GM23248 (cell line): ENCODE measurements around the gene SND1. TPM values are rescaled to one million over a fixed set of nuclear protein-coding genes. Genes with fewer than 3 reads are reported as not detected.

Source experiments
- DNase-seq: peaks from one replicate; pipeline ENCODE4 v3.0.0-alpha.2; 2015
- H2AFZ ChIP-seq: fragments of 200-600 bp; sonication (generic); 2 replicates; pipeline ENCODE4 v1.6.1; 2016; ENCODE audit warnings: antibody characterized with exemption
- H3F3A ChIP-seq: fragments of 200-600 bp; sonication (generic); 2 replicates; pipeline ENCODE4 v1.6.1; 2016; ENCODE audit warnings: mild to moderate bottlenecking, antibody characterized with exemption, mixed run types; ENCODE audit not compliant: insufficient read depth
- H3K27ac ChIP-seq: fragments of 200-600 bp; sonication (generic); 2 replicates; pipeline ENCODE4 v1.5.1; 2016; ENCODE audit warnings: mild to moderate bottlenecking
- H3K27me3 ChIP-seq: fragments of 200-600 bp; sonication (generic); replicated peaks from 2 replicates; pipeline ENCODE4 v1.6.1; 2016; ENCODE audit warnings: mild to moderate bottlenecking; ENCODE audit not compliant: insufficient read depth
- H3K36me3 ChIP-seq: fragments of 200-600 bp; sonication (generic); 2 replicates; pipeline ENCODE4 v1.6.1; 2016; ENCODE audit warnings: low read depth, mild to moderate bottlenecking
- H3K4me1 ChIP-seq: fragments of 200-600 bp; sonication (generic); 2 replicates; pipeline ENCODE4 v1.6.1; 2016; ENCODE audit warnings: mild to moderate bottlenecking; ENCODE audit not compliant: insufficient read depth
- H3K4me2 ChIP-seq: fragments of 200-600 bp; sonication (generic); one replicate; pipeline ENCODE4 v1.6.1; 2016; ENCODE audit warnings: mild to moderate bottlenecking; ENCODE audit not compliant: unreplicated experiment
- H3K4me3 ChIP-seq: fragments of 200-600 bp; sonication (generic); 2 replicates; pipeline ENCODE4 v1.5.1; 2016; ENCODE audit warnings: mild to moderate bottlenecking
- H3K79me2 ChIP-seq: fragments of 200-600 bp; sonication (generic); 2 replicates; pipeline ENCODE4 v1.6.1; 2016; ENCODE audit warnings: mild to moderate bottlenecking; ENCODE audit not compliant: insufficient read depth
- H3K9ac ChIP-seq: fragments of 200-600 bp; sonication (generic); 2 replicates; pipeline ENCODE4 v1.6.1; 2016; ENCODE audit warnings: mild to moderate bottlenecking
- H3K9me2 ChIP-seq: fragments of 200-600 bp; sonication (generic); 2 replicates; pipeline ENCODE4 v1.6.1; 2016; ENCODE audit warnings: mixed run types, mild to moderate bottlenecking, moderate library complexity; ENCODE audit not compliant: insufficient read depth
- H3K9me3 ChIP-seq: fragments of 200-600 bp; sonication (generic); one replicate; pipeline ENCODE4 v1.6.1; 2017; ENCODE audit warnings: low read depth
- H4K20me1 ChIP-seq: fragments of 200-600 bp; sonication (generic); 2 replicates; pipeline ENCODE4 v1.6.0; 2016; ENCODE audit not compliant: insufficient read depth
- EZH2 ChIP-seq: fragments of 200-600 bp; sonication (generic); IDR thresholded peaks from 2 replicates; pipeline ENCODE4 v1.6.1; 2018; ENCODE audit warnings: antibody characterized with exemption, mild to moderate bottlenecking; ENCODE audit not compliant: insufficient read depth, poor library complexity, severe bottlenecking
- EZH2phosphoT487 ChIP-seq: fragments of 200-600 bp; sonication (generic); IDR thresholded peaks from 2 replicates; pipeline ENCODE4 v1.6.1; 2018; ENCODE audit warnings: antibody characterized with exemption, moderate library complexity, mild to moderate bottlenecking, low read depth; ENCODE audit not compliant: insufficient read depth
- WGBS, 2 experiments: methylation state at CpG; one replicate each; pipeline ENCODE4 v1.1.6; 2015 to 2017; ENCODE audit warnings: low lambda C conversion rate in 2 of 2, low coverage in 1 of 2; ENCODE audit errors: missing lambda C conversion rate in 2 of 2; 5-methylcytosine and 5-hydroxymethylcytosine counted together
- in situ Hi-C: fragments of 300-500 bp; cut with MboI; formaldehyde crosslinking; loops from 2 replicates; pipeline ENCODE4 v1.15.0; 2020
- polyA plus RNA-seq: library from polyadenylated mRNA; unstranded; fragments of >200 nt; fragmentation: Nextera tagmentation; extraction: Ambion mirVana; gene quantifications from 2 replicates; pipeline ENCODE4 v1.2.1, GENCODE V29; 2016
- total RNA-seq: library from RNA; depleted of rRNA; stranded (reverse); fragments of >200 nt; shearing (Covaris generic); gene quantifications from 2 replicates; pipeline ENCODE4 v1.2.3, GENCODE V29; 2014

The SND1 gene
- total and polyA plus RNA-seq, 2 experiments from 2014 or later: 128 to 184 TPM

DNA sequence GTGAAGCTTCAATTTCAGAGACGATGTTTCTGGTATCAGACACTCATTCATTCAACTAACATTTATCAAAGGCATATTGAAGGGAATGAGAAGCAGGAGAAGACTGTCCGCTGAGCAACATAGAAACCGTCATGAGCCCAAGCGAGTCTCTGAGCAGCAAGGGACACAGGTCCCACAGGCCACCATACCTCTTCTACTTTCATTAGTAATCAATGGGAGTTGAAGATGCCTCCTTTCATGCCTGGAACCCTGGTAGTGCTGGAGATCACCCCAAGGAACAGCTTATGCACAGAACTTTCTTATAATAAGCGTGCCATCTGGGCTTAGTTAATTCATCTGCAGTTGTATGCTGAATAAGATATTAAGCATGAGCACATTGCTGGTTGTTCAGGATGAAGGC lies 35.3 kb upstream of the SND1 start:
- in situ Hi-C loops: no loop called here
- Histone ChIP-seq H3K4me2 (no peak overlapping the region), H3K27ac (no peak overlapping the region), H3K4me1 (no peaks in the 10 kb centered on the region), H3K79me2 (no peaks in the 10 kb centered on the region), H3K9me2 (no peaks in the 10 kb centered on the region), H3K4me3 (no peak overlapping the region), H2AFZ (no peak overlapping the region), H3K27me3 (peaks cover 68% of the 10 kb centered on the region), H3K36me3 (no peaks in the 10 kb centered on the region), H3K9me3 (no peaks in the 10 kb centered on the region), H4K20me1 (no peaks in the 10 kb centered on the region), H3K9ac (no peak overlapping the region), H3F3A (no peaks in the 10 kb centered on the region)
- 38 to 46% methylated on average over 5 of the region's 5 CpGs for WGBS, 2 experiments
- no peak for DNase-seq
- TF ChIP-seq EZH2 (no peak), EZH2phosphoT487 (no peak)

- H3F3A ChIP-seq: no peaks in the 10 kb centered on the region
- no peaks in the 10 kb centered on the region for H3K36me3 ChIP-seq
- H3K9me3 ChIP-seq: no peaks in the 10 kb centered on the region
- H3K9ac ChIP-seq: no peak within 1 kb of the TSS
- H3K27ac ChIP-seq: no peak within 1 kb of the TSS
- in situ Hi-C loops: no loop called here
- H3K4me1 ChIP-seq: no peaks in the 10 kb centered on the region
- no peak within 1 kb of the TSS for H2AFZ ChIP-seq
- DNase-seq: no peak
- H3K9me2 ChIP-seq: no peaks in the 10 kb centered on the region
- H3K79me2 ChIP-seq: no peaks in the 10 kb centered on the region
- WGBS, 2 experiments: 25 to 41% methylated on average over 2 of the region's 2 CpGs
- TF ChIP-seq EZH2phosphoT487 (no peak), EZH2 (no peak)
- H3K4me3 ChIP-seq: no peak within 1 kb of the TSS
- peaks cover 80% of the 10 kb centered on the region for H3K27me3 ChIP-seq
- H4K20me1 ChIP-seq: no peaks in the 10 kb centered on the region
- no peak within 1 kb of the TSS for H3K4me2 ChIP-seq
Observed at GRCh38 chr7:127618042-127618441, 34.0 kb upstream of the SND1 start, which contains the start of gene PAX4. PAX4 (minus strand) TSS chr7:127618142; CDS start chr7:127615928, 2,214 bp downstream.

DNA sequence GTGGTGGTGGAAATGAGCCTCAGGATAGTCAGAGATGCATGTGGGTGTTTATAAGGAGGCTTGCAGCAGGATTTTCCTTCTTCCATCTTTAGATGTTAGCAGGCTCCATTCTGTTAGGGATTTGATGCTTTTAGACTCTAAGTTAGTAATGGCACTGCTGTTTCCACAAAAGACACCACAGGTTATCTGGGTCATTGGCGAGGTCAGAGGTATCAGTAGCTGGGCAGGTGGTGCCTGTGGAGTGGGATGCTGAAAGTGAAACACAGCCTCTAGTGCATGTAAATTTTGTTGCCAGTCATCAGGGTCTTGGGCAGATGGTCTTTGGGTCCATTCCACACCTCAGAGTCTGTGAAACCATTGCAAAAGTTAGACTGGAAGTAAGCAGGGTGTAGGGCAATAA lies 33.2 kb upstream of the SND1 start:
- TF ChIP-seq EZH2phosphoT487 (no peak), EZH2 (no peak)
- H3K4me2 ChIP-seq: no peak overlapping the region
- no peaks in the 10 kb centered on the region for H3F3A ChIP-seq
- H4K20me1 ChIP-seq: no peaks in the 10 kb centered on the region
- H3K4me3 ChIP-seq: no peak overlapping the region
- peaks cover 86% of the 10 kb centered on the region for H3K27me3 ChIP-seq
- H3K79me2 ChIP-seq: no peaks in the 10 kb centered on the region
- no peaks in the 10 kb centered on the region for H3K36me3 ChIP-seq
- no peak overlapping the region for H3K27ac ChIP-seq
- H3K9me3 ChIP-seq: no peaks in the 10 kb centered on the region
- WGBS, 2 experiments: 24 to 44% methylated on average over 1 of the region's 1 CpG
- in situ Hi-C loops: no loop called here
- DNase-seq: no peak
- H2AFZ ChIP-seq: no peak overlapping the region
- no peak overlapping the region for H3K9ac ChIP-seq
- no peaks in the 10 kb centered on the region for H3K4me1 ChIP-seq
- H3K9me2 ChIP-seq: no peaks in the 10 kb centered on the region

GRCh38 chr7:127619681-127620405 lies 32.2 kb upstream of the SND1 start:
- Histone ChIP-seq H3K9ac (no peak overlapping the region), H3F3A (no peaks in the 10 kb centered on the region), H4K20me1 (no peaks in the 10 kb centered on the region), H3K4me3 (no peak overlapping the region), H3K79me2 (no peaks in the 10 kb centered on the region), H2AFZ (no peak overlapping the region), H3K36me3 (no peaks in the 10 kb centered on the region), H3K27ac (no peak overlapping the region), H3K4me1 (no peaks in the 10 kb centered on the region), H3K27me3 (peaks cover 84% of the 10 kb centered on the region), H3K9me2 (no peaks in the 10 kb centered on the region), H3K9me3 (no peaks in the 10 kb centered on the region), H3K4me2 (no peak overlapping the region)
- in situ Hi-C loops: no loop called here
- 12 to 13% methylated on average over 27 of the region's 27 CpGs for WGBS, 2 experiments
- peak; percentile 20 for DNase-seq
- TF ChIP-seq EZH2phosphoT487: no peak
- TF ChIP-seq EZH2: no peak
